SIG-M5 (cell line): ENCODE results near the gene OXSR1.
"Not testable (repeated sequence)": the region's sequence is repeated elsewhere in the genome, so short reads cannot be mapped to it uniquely, and the experiment has no call there.

ENCODE experiments used
- DNase-seq: peaks from one replicate; lab custom pipeline; 2025; lab: John Stamatoyannopoulos, UW

The OXSR1 gene

DNA sequence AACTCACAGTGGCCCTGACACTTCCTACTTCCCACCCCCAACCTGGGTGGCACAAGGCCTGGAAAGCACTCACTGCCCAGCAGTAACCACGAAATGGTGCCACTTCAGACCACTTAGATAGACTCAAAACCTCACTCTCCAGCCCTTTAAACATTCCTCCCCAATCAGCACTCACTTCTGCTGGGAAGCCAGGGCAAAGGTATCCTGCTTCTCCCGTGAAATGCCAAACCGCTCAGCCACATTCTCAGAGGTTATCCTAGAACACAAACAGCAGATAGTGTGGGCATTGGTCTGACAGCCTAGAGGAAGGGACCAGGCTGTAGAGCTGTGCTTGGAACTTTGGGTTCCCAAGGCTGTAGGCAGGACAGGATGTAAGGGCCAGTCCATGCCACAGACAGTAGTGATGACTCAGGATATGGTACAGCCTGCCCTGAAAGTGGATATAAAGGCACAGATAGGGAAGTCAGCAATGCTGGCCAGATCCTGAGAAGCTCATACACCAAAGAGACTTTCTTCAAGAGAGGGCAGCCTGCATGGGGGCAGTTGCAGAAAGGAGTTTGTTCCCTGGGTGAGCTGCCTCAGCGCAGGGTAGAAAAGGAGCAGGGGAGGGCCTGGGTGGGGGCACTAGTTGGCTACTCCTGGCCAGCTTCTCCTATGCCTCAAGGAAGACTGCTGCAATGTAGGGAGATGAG is 37.6 kb upstream of the OXSR1 start:
- DNase-seq = no peak

DNA sequence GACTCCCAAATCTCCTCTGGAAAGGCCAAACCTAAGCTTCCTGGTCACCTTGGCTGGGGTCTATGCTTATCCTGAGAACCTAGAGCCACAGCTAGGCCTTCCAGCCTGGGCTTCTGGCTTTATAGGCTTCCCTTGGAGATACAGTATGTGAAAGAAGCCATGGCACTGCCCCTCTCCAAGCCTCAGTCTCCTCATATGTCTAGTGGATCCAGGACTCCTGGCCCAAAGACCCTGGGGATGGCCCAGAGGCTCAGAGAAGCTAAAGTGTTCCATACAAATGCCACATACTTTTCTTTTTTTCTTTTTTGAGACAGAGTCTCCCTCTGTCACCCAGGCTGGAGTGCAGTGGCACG is 37.1 kb upstream of the OXSR1 start:
- no peak for DNase-seq

DNA sequence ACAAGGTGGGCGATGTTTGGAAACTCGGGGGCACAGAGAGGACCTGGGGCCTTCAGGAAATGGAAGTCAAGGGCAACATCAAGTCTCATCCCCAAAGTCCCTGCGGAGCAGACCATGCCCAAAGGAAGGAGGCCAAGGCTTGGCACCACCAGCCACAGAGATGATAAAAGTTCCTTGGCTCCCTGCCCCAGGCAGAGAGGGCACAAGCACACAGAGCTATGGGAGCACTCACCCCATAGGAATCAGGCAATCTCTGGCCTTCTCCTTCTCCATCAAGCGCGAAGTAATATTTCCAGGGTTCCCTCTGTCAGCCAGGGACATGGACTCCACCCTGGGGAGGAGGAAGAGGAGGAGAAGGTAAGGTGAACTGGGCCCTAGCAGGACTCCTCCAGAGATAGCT is 36.3 kb upstream of the OXSR1 start:
- no peak for DNase-seq

DNA sequence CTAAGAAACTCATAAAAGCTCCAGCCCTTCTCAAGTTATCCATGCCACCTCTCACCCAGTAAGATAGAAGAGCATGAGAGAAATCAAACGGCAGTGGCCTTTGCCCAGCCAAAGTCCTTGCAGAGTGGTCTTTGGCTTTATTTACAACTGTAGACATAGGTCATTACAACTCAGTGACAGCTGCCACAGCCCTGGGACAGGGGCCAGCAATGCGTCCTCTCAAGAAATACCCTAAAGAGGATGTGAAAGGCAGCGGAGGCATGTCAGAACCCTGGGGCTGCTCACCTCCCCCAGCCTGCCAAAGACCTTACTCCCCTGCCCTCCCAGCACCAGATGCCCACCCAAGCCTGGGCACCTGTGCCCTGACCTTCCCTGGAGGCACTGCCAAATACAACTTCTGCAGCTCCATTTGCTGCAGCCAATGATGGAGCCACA is 34.7 kb upstream of the OXSR1 start:
- no peak for DNase-seq

DNA sequence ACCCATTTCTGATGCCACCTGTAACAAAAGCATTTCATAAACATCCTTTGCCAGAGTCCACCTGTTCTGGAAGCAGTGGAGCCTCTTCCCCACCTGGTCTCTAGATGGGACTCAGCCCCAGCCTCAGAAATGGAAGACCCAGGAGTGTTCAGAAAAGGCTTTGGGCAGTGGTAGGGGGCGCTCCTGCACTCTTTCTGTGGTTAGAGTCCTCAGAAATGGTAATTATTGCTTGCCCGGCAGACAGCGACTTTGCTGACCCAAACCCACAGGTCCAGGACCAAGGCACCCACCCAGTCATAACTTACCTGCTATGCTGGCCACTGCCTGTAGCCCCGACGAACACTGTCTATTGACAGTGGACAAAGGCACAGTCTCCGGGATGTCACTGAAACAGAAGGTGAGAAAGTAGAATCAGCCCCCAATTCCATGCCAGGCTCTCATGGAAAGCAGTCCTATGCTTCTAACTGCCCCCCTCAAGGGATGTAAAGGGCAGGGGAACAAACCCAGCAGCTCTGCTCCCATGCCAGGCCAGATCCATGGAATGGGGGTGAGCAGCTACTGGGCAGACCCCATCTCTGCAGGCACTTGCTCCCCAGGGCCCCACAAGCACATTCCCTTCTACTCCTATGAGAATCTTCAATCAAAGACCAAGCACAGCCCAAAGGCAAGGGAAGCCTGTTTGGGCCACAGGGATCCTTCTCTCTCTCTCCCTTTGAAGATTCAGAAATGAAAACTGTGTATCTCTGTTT is 33.5 kb upstream of the OXSR1 start:
- no peak for DNase-seq

DNA sequence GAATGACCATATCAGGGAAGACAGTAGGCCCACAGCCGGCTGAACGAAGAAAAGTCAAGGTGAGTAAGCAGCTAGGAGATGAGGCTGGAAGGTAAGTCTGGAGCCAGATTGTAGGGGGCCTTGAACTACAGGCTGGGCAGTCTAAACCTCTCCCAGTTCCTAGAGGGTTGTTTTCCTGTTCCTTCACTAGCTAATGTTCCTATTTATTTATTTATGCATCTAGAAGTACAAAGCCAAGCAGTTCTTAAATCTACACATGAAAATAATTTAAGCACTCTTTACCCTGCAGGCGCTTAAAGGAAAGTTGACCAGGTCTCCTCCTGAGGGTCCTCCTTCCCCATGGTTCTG is 32.2 kb upstream of the OXSR1 start:
- no peak for DNase-seq

DNA sequence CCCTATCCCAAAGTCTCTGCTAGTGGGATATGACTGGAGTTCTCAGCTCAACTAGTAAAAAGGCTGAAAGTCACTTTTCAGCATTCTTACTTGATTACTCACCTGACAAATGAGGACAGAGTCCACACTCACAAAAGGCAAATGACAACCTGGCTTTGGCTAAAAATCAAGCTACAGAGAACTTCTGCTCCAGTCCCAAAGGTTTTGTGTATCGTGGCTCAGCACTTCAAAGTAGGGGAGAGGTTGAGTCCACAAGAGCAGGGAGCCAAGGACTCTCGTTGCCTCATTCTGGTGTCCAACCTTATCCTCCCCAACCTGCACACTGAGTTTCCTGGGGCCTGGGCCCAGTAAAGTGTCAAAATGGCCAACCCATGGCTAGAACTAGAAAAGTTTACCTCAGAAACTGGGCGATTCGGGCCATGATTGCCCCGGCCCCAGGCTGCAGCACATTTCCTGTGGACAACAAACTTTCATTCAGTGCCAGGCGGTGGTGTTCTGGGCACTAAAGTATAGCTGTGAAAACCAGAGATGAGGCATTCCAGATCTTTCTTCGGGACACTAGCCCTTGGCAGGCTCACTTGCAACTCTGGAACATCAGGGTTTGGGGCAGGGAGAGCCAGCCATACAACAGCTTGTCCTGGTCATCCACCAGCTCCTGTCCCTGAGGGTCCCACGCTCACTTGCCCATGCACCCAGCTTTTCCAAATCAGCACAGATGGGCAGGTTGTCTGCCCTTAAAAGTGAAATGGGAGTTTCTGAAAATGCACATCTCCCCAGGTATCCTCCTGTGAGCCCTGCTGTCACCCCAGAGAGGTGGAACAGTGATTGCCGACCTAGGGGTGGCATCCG is 31.6 kb upstream of the OXSR1 start:
- no peak for DNase-seq

DNA sequence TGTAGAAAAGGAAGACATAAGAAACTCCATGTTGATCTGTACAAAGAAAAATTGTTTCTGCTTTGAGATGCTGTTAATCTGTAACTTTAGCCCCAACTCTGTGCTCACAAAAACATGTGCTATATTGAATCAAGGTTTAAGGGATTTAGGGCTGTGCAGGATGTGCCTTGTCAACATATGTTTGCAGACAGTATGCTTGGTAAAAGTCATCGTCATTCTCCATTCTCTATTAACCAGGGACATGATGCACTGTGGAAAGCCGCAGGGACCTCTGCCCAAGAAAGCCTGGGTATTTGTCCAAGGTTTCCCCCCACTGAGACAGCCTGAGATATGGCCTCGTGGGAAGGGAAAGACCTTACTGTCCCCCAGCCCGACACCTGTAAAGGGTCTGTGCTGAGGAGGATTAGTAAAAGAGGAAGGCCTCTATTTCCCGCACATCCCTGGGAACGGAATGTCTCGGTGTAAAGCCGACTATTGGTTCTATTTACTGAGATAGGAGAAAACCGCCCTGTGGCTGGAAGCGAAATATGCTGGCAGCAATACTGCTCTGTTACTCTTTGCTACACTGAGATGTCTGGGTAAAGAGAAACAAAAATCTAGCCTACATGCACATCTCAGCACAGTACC is 30.7 kb upstream of the OXSR1 start:
- DNase-seq = not testable (repeated sequence)

DNA sequence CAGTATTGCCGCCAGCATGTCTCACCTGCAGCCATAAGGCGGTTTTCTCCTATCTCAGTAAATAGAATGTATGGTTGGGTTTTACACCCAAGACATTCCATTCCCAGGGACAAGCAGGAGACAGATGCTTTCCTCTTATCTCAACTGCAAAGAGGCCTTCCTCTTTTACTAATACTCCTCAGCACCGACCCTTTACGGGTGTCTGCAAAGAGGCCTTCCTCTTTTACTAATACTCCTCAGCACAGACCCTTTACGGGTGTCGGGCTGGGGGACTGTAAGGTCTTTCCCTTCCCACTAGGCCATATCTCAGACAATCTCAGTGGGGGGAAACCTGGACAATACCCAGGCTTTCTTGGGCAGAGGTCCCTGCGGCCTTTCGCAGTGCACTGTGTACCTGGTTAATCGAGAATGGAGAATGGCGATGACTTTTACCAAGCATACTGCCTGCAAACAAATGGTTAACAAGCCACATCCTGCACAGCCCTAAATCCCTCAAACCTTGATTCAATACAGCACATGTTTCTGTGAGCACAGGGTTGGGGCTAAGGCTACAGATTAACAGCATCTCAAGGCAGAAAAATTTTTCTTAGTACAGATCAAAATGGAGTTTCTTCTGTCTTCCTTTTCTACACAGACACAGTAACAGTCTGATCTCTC is 29.6 kb upstream of the OXSR1 start:
- DNase-seq = not testable (repeated sequence)

DNA sequence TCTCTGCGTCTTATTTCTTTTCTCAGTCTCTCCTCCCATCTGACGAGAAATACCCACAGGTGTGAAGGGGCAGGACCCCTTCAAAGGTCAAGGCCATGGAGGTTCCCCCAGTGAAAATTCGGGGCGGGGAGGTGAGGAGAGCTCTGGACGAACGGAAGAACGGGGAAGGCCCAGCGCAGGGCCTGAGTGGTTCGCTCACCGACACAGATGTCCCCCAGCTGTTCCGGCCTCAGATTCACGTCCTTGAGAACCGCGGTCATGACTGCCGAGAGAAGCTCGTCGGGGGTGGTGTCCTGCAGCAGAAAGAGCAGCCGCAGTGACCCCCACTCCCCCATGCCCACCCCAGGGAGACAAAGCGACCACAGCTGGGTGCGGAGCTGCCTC is 29.0 kb upstream of the OXSR1 start:
- no peak for DNase-seq

DNA sequence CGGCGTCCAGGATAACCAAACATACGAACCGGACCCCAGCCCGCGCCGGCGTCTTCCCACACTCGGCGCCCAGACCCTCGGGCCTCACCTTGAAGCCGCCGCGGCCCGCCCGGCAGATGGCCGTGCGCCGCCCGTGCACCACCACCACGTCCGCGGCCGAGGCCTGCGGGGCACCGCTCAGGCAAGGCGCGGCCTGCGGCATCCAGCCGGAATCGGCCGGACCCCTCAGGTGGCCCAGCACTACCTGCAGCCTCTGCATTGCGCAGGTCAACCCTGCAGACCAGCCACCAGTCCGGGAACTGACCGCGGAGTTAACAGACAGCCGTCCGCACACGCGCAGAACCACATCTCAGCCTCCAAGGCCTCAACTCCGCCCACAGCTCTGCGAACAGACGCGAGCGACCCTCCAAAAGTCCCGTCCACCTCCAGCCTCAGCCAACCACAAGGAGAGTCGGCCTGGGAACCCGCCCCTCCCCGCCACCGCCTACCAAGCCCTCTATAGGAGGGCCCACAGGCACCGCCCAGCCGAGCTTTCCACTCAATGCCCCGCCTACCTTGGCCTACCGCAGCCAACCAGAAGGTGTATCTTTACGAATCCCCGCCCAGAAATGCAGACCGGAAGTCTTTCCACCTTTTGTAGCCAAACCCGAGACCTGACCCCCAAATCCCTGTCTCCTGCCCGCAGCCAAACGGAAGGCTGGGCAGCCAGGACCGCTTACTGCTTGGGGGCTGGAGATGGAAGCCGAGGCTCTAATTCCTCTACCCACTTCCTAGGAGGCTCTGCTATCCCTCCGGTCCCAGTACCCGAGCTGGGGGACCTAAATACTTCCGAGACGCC is 28.3 kb upstream of the OXSR1 start, which contains the start of gene ACAA1:
Gene ACAA1 (minus strand): TSS at position 351 of the 838 bp plus-strand sequence. CDS start 92 bp downstream, at position 259.
- DNase-seq = peak; percentile 89

DNA sequence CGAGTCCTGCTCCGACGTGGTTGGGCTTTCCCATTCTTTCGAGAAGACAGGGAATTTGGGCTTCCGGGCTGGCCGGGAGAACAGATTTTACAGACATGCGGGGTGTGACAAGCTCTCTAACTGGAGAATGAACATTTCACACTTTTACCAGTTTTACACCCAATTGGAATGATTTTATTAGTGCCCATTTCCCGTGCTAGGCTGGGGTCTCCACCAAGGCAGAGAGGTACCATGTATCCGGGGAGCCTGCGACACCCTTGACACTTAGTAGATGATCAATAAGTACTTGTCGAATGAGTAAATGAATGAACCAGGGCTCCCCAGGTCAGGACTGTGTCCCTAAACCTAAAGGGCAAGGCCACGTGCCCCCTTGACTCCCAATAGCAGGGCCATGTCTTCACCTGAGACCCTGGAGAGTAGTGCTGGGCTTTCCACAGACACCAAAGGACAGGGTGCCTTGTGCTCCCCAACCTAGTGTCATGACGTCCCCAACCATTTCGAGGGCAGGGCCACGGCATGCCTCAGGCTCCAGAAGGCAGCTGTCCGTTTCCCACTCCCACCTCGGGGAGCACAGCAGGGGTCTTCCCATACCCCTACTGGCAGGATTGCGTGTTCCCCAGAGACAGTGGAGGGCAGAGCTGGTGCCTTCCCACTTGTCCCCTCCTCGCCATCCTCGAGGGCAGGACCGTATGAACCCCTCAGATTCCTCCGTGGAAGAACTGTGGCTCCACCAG is 27.6 kb upstream of the OXSR1 start:
- no peak for DNase-seq

DNA sequence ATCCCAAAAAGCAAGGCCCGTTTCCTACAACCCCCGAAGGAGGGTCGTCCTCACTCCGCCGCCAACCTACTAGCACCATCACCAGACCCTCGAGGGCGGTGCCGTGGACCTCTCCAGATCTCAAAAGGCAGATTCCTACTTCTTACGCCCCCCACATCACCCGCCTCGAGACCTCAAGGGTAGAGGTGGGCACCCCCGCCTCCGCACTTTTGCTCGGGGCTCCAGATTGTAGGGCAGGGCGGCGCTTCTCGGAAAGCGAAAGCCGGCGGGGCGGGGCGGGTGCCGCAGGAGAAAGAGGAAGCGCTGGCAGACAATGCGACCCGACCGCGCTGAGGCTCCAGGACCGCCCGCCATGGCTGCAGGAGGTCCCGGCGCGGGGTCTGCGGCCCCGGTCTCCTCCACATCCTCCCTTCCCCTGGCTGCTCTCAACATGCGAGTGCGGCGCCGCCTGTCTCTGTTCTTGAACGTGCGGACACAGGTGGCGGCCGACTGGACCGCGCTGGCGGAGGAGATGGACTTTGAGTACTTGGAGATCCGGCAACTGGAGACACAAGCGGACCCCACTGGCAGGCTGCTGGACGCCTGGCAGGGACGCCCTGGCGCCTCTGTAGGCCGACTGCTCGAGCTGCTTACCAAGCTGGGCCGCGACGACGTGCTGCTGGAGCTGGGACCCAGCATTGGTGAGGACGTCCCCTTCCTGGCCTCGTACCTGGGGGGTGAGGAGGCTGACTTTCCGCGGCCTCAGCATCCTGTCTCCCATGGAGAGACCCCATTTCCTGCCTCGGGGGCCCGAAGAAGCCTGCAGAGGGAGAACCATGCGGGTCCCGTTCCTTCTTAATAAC is 26.8 kb upstream of the OXSR1 start, which contains the start of gene MYD88:
Gene MYD88 (plus strand): TSS at position 313 of the 842 bp plus-strand sequence. CDS start 40 bp downstream, at position 353.
- peak; percentile 33 for DNase-seq

DNA sequence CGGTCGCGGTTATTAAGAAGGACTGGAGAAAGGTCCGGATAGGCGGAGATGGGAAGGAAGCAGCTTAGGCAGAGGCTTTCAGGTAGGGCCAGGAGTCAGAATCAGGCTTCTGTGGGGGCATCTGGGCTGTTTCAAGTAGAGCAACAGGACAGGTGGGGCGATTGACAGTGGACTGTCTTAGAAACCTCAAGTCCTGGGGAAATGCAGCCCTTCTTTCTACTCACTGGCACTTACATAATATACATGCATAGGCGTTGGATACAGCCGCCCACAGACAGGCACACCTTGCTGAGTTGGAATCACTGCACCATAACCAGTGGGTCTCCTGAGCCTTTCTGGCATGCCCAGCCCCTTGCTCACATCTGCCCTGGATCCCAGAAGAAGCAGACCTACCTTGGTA is 26.1 kb upstream of the OXSR1 start:
- no peak for DNase-seq

DNA sequence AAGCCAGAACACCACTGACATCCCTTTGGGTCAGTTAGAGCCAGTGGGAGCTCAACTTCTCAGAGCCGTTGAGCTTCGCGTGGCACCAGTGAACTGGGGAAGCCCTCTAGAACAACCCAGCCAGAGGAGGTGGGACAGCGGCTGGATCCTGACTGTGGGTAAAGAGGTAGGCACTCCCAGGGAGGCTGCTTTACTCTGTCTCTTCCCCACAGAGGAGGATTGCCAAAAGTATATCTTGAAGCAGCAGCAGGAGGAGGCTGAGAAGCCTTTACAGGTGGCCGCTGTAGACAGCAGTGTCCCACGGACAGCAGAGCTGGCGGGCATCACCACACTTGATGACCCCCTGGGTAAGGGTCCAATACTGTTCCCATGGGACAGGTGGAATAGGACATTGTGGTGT is 25.7 kb upstream of the OXSR1 start:
- no peak for DNase-seq

DNA sequence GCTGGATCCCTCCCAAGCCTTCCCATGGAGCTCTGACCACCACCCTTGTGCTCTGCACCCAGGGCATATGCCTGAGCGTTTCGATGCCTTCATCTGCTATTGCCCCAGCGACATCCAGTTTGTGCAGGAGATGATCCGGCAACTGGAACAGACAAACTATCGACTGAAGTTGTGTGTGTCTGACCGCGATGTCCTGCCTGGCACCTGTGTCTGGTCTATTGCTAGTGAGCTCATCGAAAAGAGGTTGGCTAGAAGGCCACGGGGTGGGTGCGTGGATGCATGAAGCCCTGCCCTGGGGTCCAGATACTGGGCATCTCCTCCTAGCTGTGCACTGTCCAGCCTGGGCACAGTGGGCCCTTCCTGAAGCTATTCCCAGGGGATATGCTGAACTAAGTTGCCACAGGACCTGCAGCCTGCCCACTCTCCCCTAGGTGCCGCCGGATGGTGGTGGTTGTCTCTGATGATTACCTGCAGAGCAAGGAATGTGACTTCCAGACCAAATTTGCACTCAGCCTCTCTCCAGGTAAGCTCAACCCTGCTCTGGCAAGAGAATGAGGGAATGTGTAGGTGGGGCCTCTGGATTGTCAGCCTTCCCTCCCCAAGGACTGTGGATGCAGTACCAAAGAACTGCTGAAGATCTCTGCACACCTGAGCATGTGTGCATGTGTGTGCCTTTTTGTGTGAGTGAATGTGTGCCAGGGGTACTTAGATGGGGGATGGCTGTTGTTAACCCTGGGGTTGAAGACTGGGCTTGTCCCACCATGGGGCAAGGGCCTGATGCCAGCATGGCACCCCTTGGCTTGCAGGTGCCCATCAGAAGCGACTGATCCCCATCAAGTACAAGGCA is 24.8 kb upstream of the OXSR1 start:
- DNase-seq = no peak

DNA sequence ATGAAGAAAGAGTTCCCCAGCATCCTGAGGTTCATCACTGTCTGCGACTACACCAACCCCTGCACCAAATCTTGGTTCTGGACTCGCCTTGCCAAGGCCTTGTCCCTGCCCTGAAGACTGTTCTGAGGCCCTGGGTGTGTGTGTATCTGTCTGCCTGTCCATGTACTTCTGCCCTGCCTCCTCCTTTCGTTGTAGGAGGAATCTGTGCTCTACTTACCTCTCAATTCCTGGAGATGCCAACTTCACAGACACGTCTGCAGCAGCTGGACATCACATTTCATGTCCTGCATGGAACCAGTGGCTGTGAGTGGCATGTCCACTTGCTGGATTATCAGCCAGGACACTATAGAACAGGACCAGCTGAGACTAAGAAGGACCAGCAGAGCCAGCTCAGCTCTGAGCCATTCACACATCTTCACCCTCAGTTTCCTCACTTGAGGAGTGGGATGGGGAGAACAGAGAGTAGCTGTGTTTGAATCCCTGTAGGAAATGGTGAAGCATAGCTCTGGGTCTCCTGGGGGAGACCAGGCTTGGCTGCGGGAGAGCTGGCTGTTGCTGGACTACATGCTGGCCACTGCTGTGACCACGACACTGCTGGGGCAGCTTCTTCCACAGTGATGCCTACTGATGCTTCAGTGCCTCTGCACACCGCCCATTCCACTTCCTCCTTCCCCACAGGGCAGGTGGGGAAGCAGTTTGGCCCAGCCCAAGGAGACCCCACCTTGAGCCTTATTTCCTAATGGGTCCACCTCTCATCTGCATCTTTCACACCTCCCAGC is 24.0 kb upstream of the OXSR1 start:
- no peak for DNase-seq

DNA sequence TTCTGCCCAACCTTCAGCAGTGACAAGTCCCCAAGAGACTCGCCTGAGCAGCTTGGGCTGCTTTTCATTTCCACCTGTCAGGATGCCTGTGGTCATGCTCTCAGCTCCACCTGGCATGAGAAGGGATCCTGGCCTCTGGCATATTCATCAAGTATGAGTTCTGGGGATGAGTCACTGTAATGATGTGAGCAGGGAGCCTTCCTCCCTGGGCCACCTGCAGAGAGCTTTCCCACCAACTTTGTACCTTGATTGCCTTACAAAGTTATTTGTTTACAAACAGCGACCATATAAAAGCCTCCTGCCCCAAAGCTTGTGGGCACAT is 23.4 kb upstream of the OXSR1 start:
- DNase-seq = no peak
